Left lung (tissue), 10 donors: Measurements from ENCODE around the gene HECTD4. TPM values are rescaled to one million over a fixed set of nuclear protein-coding genes. Genes with fewer than 3 reads are reported as not detected.
"Not testable (repeated sequence)": the region's sequence is repeated elsewhere in the genome, so short reads cannot be mapped to it uniquely, and the experiment has no call there.

ENCODE experiments used
- ATAC-seq: fragments of 200-7000 bp; cut with Tn5 transposase; one replicate; pipeline ENCODE4 v1.9.1; 2020; ENCODE audit warnings: moderate library complexity
- DNase-seq, 4 donors: peaks; one replicate each; pipeline ENCODE4 v3.0.0-alpha.2; 2013 to 2020
- H3K27ac ChIP-seq, 2 donors: fragments of 200-600 bp; sonication (generic) in 1 of 2; one replicate each; pipeline versions ENCODE4 v1.5.0 to v1.8.0; 2020 to 2021
- H3K27me3 ChIP-seq, 2 donors: fragments of 200-600 bp; sonication (generic) in 1 of 2; one replicate each; pipeline versions ENCODE4 v1.5.0 to v1.8.0; 2020 to 2021
- H3K36me3 ChIP-seq, 2 donors: fragments of 200-600 bp; sonication (generic) in 1 of 2; one replicate each; pipeline versions ENCODE4 v1.5.0 to v1.8.0; 2020 to 2021
- H3K4me1 ChIP-seq, 2 donors: fragments of 200-600 bp; one replicate each; pipeline ENCODE4 v1.8.0; 2021
- H3K4me3 ChIP-seq, 2 donors: fragments of 200-600 bp; sonication (generic) in 1 of 2; one replicate each; pipeline versions ENCODE4 v1.5.0 to v1.8.0; 2020 to 2021; ENCODE audit warnings: mild to moderate bottlenecking in 1 of 2
- H3K9me3 ChIP-seq, 2 donors: fragments of 200-600 bp; sonication (generic) in 1 of 2; one replicate each; pipeline versions ENCODE4 v1.5.0 to v1.8.0; 2020 to 2021
- intact Hi-C, 2 donors: fragments of 100-400 bp; cut with DNase I; formaldehyde crosslinking; loops; one replicate each; pipeline versions ENCODE4 v1.11.2 to v1.14.2; 2022
- polyA plus RNA-seq, 6 donors: library from polyadenylated mRNA; unstranded; fragments of 120-200 nt; gene quantifications; one replicate each; pipeline ENCODE4 v1.2.1, GENCODE V29; 2013; ENCODE audit not compliant: insufficient read length in 6 of 6
- total RNA-seq, 2 donors: library from RNA; stranded (reverse); fragmentation: NEBNext Ultra II Directional; extraction: Animal tissue kit (Norgen Biotek cat#: 25700); gene quantifications; one replicate each; pipeline ENCODE4 v1.2.1, GENCODE V29; 2021
- TF ChIP-seq, protein P1 (sequence below), 2 donors: fragments of 200-600 bp; sonication (generic) in 1 of 2; IDR thresholded peaks; one replicate each; pipeline versions ENCODE4 v1.5.0 to v1.8.0; 2021; ENCODE audit warnings: antibody characterized with exemption in 2 of 2
- donor health status: DM: no; HTN: yes; CAD: no.
- donor health status: DM: no; HTN: no; CAD: no.

The HECTD4 gene
- total and polyA plus RNA-seq, 8 donors: 41.3 to 78.6 (median 64.9) TPM

DNA sequence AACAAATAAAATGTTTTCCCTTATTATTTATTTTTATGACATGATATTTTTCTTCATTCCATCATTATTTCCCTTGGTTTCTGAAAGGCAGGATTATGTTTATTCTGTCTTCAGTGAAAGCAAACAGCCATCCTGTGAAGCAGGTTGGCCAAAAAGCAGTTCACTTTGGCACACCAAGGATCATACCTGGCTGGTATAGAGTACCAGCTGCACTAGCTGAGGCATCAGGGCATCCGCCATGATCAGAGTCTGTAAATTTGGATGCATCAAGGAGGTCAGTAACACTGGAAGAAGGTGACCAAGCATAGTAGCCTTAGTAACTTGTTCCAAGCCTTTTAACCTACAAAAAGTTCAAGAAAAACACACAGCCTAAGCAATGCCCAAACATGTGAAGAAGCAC, 123.3 kb downstream of the HECTD4 start:
- H3K36me3 ChIP-seq: peaks cover 0 to 69% of the 10 kb centered on the region in 2 donors
- TF ChIP-seq, protein P1, sequence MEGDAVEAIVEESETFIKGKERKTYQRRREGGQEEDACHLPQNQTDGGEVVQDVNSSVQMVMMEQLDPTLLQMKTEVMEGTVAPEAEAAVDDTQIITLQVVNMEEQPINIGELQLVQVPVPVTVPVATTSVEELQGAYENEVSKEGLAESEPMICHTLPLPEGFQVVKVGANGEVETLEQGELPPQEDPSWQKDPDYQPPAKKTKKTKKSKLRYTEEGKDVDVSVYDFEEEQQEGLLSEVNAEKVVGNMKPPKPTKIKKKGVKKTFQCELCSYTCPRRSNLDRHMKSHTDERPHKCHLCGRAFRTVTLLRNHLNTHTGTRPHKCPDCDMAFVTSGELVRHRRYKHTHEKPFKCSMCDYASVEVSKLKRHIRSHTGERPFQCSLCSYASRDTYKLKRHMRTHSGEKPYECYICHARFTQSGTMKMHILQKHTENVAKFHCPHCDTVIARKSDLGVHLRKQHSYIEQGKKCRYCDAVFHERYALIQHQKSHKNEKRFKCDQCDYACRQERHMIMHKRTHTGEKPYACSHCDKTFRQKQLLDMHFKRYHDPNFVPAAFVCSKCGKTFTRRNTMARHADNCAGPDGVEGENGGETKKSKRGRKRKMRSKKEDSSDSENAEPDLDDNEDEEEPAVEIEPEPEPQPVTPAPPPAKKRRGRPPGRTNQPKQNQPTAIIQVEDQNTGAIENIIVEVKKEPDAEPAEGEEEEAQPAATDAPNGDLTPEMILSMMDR (IDR thresholded peaks at IDR 0.05): no peak
- intact Hi-C loops: no loop called here

DNA sequence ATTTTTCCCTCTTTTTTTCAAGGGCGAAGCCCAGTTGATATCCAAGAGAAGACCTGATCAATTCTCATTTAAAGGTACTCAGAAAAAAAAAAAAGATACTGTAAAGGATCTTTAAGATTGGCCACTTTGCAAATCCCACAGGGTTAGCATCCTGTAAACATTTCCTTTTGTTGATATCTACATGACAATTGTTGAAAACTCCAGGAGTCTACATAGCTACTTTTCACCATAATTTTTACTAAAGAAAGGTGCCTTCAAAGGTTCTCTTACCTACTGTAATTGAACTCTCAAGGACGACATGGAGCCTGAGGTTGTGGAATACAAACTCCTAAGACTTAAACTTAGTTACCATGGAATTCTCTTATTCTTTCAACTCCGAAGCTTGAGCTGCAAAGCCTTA, 125.5 kb downstream of the HECTD4 start:
- intact Hi-C loops: no loop called here
- ATAC-seq: no peak
- Histone ChIP-seq H3K27me3 (no peaks in the 10 kb centered on the region), H3K27ac (no peak overlapping the region), H3K4me1 (no peaks in the 10 kb centered on the region), H3K36me3 (peaks cover 0 to 89% of the 10 kb centered on the region in 2 donors), H3K4me3 (no peak overlapping the region), H3K9me3 (no peaks in the 10 kb centered on the region)
- TF ChIP-seq, protein P1 (IDR thresholded peaks at IDR 0.05): no peak
- DNase-seq: no peak

More for the DNA sequence above, 123.3 kb downstream of the HECTD4 start:
- Histone ChIP-seq H3K9me3 (no peaks in the 10 kb centered on the region), H3K27me3 (no peaks in the 10 kb centered on the region), H3K4me3 (no peak overlapping the region), H3K4me1 (no peaks in the 10 kb centered on the region), H3K27ac (no peak overlapping the region)
- ATAC-seq (no peak), DNase-seq (no peak)

DNA sequence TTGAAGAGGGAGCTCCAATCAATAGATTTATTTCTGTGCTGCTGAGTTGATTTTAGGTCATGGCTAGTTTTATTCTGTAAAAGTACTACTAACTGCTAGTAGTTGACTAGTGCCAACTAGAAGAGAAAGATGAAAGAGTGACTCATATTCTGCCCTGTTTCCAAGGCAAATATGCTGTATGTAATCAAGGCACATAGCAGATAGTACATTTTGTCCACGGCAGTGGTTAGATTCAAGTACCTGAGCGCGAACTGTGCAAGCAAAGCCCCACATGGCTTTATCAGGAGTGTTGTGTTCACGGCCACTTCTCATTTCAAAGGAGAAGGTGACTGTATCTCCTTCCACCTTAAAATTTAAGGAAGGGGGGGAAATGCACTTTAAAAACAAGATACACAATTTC, 130.0 kb downstream of the HECTD4 start:
- no peak overlapping the region for H3K4me3 ChIP-seq
- ATAC-seq: peak; percentile 98
- H3K9me3 ChIP-seq: no peaks in the 10 kb centered on the region
- peaks cover 0 to 87% of the 10 kb centered on the region in 2 donors for H3K36me3 ChIP-seq
- peak overlapping the region; percentile 33 to 49 for H3K27ac ChIP-seq
- H3K27me3 ChIP-seq: no peaks in the 10 kb centered on the region
- intact Hi-C loops: no loop called here
- DNase-seq: peak in 2 of 4 donors; percentile 11 to 38
- TF ChIP-seq, protein P1 (IDR thresholded peaks at IDR 0.05): no peak
- no peaks in the 10 kb centered on the region for H3K4me1 ChIP-seq

DNA sequence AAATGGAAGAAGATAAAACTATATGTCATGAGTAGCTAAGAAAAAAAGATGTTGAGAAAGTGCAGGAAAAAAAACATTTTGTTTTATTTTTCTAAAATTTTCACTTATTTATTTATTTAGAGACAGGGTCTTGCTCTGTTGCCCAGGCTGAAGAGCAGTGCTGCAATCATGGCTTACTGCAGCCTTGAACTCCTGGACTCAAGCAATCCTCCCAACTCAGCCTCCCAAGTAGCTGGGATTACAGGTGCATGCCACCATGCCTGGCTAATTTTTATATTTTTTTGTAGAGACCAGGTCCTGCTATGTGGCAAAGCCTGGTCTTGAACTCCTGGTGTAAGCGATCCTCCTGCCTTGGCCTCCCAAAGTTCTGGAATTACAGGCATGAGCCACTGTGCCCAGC, 137.3 kb downstream of the HECTD4 start:
- DNase-seq, H3K27ac ChIP-seq, H3K27me3 ChIP-seq, H3K4me3 ChIP-seq, intact Hi-C loops, ATAC-seq, H3K4me1 ChIP-seq, H3K9me3 ChIP-seq: not testable (repeated sequence)
- peaks cover 0 to 93% of the 10 kb centered on the region in 2 donors for H3K36me3 ChIP-seq

DNA sequence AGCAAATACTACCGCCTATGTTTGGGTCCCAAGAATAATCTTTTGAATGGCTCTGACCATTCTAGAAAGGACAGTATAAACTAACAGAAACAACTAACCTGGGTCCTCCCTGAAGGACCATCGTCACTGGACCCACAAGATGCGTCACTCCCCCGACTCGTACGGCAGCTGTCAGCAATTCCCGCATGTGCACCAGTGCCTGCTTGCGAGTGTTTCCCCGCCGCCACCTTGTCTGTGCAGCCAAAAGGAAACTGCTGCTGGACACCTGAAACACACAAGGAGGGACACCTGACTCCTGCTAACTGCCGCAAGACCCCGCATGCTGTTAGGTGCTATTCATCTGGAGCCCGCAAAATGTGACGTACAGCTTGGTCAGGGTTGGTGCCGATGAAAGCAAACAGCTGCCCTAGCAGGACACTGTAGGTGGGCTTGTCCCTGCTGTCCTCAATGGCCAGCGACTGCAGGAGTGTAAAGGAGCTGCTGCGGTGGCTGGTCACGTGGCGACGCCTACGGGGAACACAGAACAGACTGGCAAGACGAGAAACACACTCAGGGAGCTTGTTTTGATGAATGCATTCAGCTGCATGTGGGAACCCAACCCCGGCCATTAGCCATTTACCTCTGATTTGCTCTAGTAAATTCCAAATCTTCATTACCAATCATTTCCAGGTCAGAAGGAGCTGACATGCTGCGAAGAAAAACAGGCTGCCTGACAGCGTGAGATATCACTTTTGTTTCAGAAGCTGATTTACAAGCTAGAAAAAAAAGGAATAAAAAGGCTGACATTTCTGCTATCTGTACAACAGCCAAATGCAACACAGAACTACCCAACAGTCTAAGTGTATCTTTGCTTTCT, 138.7 kb downstream of the HECTD4 start:
- peaks cover 0 to 98% of the 10 kb centered on the region in 2 donors for H3K36me3 ChIP-seq

More for the DNA sequence above, 138.7 kb downstream of the HECTD4 start:
- ATAC-seq: no peak
- Histone ChIP-seq H3K9me3 (no peaks in the 10 kb centered on the region), H3K4me1 (no peaks in the 10 kb centered on the region), H3K27me3 (no peaks in the 10 kb centered on the region), H3K4me3 (no peak overlapping the region), H3K27ac (no peak overlapping the region)
- TF ChIP-seq, protein P1 (IDR thresholded peaks at IDR 0.05): no peak
- DNase-seq: no peak
- intact Hi-C loops: no loop called here
